Naive thymus-derived CD8-positive, alpha-beta T cell (primary cell): ENCODE data around the gene CLOCK. TPM values are rescaled to one million over a fixed set of nuclear protein-coding genes. Genes with fewer than 3 reads are reported as not detected.

Experiments
- ATAC-seq, 2 donors: fragments of 150-1000 bp; cut with Tn5 transposase in 1 of 2; sonication (Bioruptor Pico), chemical (Tn5 transposase) in 1 of 2; 1 replicate in 1 of 2; 2 replicates in 1 of 2; pipeline ENCODE4 v1.10.0; 2021; ENCODE audit warnings: mild to moderate bottlenecking in 2 of 2, moderate library complexity in 2 of 2
- POLR2A ChIA-PET: fragments of 350-600 bp; sonication (Branson Sonifier 250); formaldehyde crosslinking; loops from one replicate; lab custom pipeline; 2021; ENCODE audit warnings: antibody characterized with exemption; lab: Charles Lee
- DNase-seq, 10 donors: peaks; one replicate each; pipeline versions ENCODE4 v3.0.0 to v3.0.0-alpha.2; 2020 to 2022
- H3K27ac Mint-ChIP-seq, 10 donors: one replicate each; pipeline ENCODE4 v1.8.0; 2020 to 2022; ENCODE audit warnings: mild to moderate bottlenecking in 10 of 10, mixed read lengths in 10 of 10, moderate library complexity in 4 of 10, inconsistent platforms in 1 of 10
- H3K27me3 Mint-ChIP-seq, 5 donors: one replicate each; pipeline ENCODE4 v1.8.0; 2021 to 2022; ENCODE audit warnings: mixed read lengths in 5 of 5
- H3K36me3 Mint-ChIP-seq, 3 donors: one replicate each; pipeline ENCODE4 v1.8.0; 2020 to 2022; ENCODE audit warnings: mixed read lengths in 3 of 3, mild to moderate bottlenecking in 2 of 3, inconsistent platforms in 1 of 3
- H3K4me1 Mint-ChIP-seq, 4 donors: one replicate each; pipeline ENCODE4 v1.8.0; 2021 to 2022; ENCODE audit warnings: mixed read lengths in 4 of 4
- H3K4me3 Mint-ChIP-seq, 10 donors: one replicate each; pipeline ENCODE4 v1.8.0; 2020 to 2022; ENCODE audit warnings: mild to moderate bottlenecking in 10 of 10, mixed read lengths in 10 of 10, moderate library complexity in 6 of 10, inconsistent platforms in 1 of 10
- H3K9me3 Mint-ChIP-seq, 9 donors: one replicate each; pipeline ENCODE4 v1.8.0; 2020 to 2022; ENCODE audit warnings: mixed read lengths in 9 of 9, mild to moderate bottlenecking in 3 of 9, inconsistent platforms in 1 of 9, moderate library complexity in 1 of 9
- polyA plus RNA-seq, 3 donors: library from polyadenylated mRNA; unstranded; fragments of 300-500 nt; fragmentation: Illumina TruSeq; gene quantifications; one replicate each; pipeline ENCODE4 v1.2.3, GENCODE V29; 2021
- total RNA-seq, 8 experiments: library from RNA in 2 of 8; stranded (reverse) in 2 of 8; gene quantifications; one replicate each; pipeline ENCODE4 v1.2.3 and lab custom pipeline; 2021 to 2026

Gene CLOCK
- total and polyA plus RNA-seq, 5 experiments from 2014 or later = 4.8 to 12.6 (median 5.2) TPM

- POLR2A ChIA-PET = no interaction called here
- Mint-ChIP-seq H3K27ac (no peak overlapping the region), H3K36me3 (no peaks in the 10 kb centered on the region), H3K9me3 (no peaks in the 10 kb centered on the region), H3K4me1 (no peaks in the 10 kb centered on the region), H3K27me3 (no peaks in the 10 kb centered on the region), H3K4me3 (no peak overlapping the region)
- ATAC-seq (no peak), DNase-seq (no peak)
Observed at GRCh38 chr4:55386073-55386472, 160.6 kb downstream of the CLOCK start.

- DNase-seq = no peak
- POLR2A ChIA-PET = no interaction called here
- no peaks in the 10 kb centered on the region for H3K4me1 Mint-ChIP-seq
- no peaks in the 10 kb centered on the region for H3K9me3 Mint-ChIP-seq
- no peak overlapping the region for H3K4me3 Mint-ChIP-seq
- no peak overlapping the region for H3K27ac Mint-ChIP-seq
- no peaks in the 10 kb centered on the region for H3K36me3 Mint-ChIP-seq
- H3K27me3 Mint-ChIP-seq = no peaks in the 10 kb centered on the region
- no peak for ATAC-seq
Observed at GRCh38 chr4:55385201-55385649, 161.5 kb downstream of the CLOCK start.

GRCh38 chr4:55382488-55383003, 164.2 kb downstream of the CLOCK start:
- no peak overlapping the region for H3K27ac Mint-ChIP-seq
- H3K4me3 Mint-ChIP-seq = no peak overlapping the region
- H3K27me3 Mint-ChIP-seq = no peaks in the 10 kb centered on the region
- H3K4me1 Mint-ChIP-seq = no peaks in the 10 kb centered on the region
- H3K9me3 Mint-ChIP-seq = no peaks in the 10 kb centered on the region
- ATAC-seq = no peak
- POLR2A ChIA-PET = no interaction called here
- no peaks in the 10 kb centered on the region for H3K36me3 Mint-ChIP-seq
- DNase-seq = no peak

- Mint-ChIP-seq H3K36me3 (no peaks in the 10 kb centered on the region), H3K27ac (no peak overlapping the region), H3K9me3 (no peaks in the 10 kb centered on the region), H3K4me3 (no peak overlapping the region), H3K4me1 (peaks cover 0 to 1% (median 0%) of the 10 kb centered on the region in 4 donors), H3K27me3 (no peaks in the 10 kb centered on the region)
- DNase-seq (no peak), ATAC-seq (no peak)
- POLR2A ChIA-PET = no interaction called here
Observed at GRCh38 chr4:55381502-55381901, 165.2 kb downstream of the CLOCK start.

GRCh38 chr4:55380576-55380975, 166.1 kb downstream of the CLOCK start:
- H3K27ac Mint-ChIP-seq = no peak overlapping the region
- no peaks in the 10 kb centered on the region for H3K36me3 Mint-ChIP-seq
- no peaks in the 10 kb centered on the region for H3K9me3 Mint-ChIP-seq
- ATAC-seq (no peak), DNase-seq (no peak)
- H3K4me3 Mint-ChIP-seq = no peak overlapping the region
- peaks cover 0 to 1% (median 0%) of the 10 kb centered on the region in 4 donors for H3K4me1 Mint-ChIP-seq
- POLR2A ChIA-PET = no interaction called here
- H3K27me3 Mint-ChIP-seq = no peaks in the 10 kb centered on the region

- Mint-ChIP-seq H3K27ac (no peak overlapping the region), H3K36me3 (no peaks in the 10 kb centered on the region), H3K4me1 (peaks cover 0 to 1% (median 0%) of the 10 kb centered on the region in 4 donors), H3K27me3 (no peaks in the 10 kb centered on the region), H3K9me3 (no peaks in the 10 kb centered on the region), H3K4me3 (no peak overlapping the region)
- DNase-seq (no peak), ATAC-seq (no peak)
- POLR2A ChIA-PET = no interaction called here
Observed at GRCh38 chr4:55378617-55379467, 167.9 kb downstream of the CLOCK start.

Other genes with a start within 250 kb of the CLOCK start
- gene SRD5A3, start 200.7 kb downstream of the CLOCK start, total RNA-seq = 1 to 10 TPM; 3.2 to 5.7 TPM
- 10 to 100 TPM in 2 of 3 donors, 1 to 10 TPM in 1; 7.5 to 14.8 (median 12.8) TPM for gene SRD5A3, start 200.7 kb downstream of the CLOCK start, polyA plus RNA-seq
- gene TMEM165, start 151.0 kb downstream of the CLOCK start, total RNA-seq = 10 to 100 TPM; 62.5 to 63.3 TPM
- gene TMEM165, start 151.0 kb downstream of the CLOCK start, polyA plus RNA-seq = 10 to 100 TPM; 16.0 to 32.7 (median 25.9) TPM
- not detected for gene PDCL2, start 45.3 kb upstream of the CLOCK start, total RNA-seq
- gene PDCL2, start 45.3 kb upstream of the CLOCK start, polyA plus RNA-seq = not detected
- gene NMU, start 89.4 kb upstream of the CLOCK start, total RNA-seq = not detected
- gene NMU, start 89.4 kb upstream of the CLOCK start, polyA plus RNA-seq = not detected